A549 (cell line): ENCODE data around the gene IRX4. TPM values are rescaled to one million over a fixed set of nuclear protein-coding genes. Genes with fewer than 3 reads are reported as not detected.

ENCODE experiments used
- ATAC-seq, 2 experiments: fragments of 200-7000 bp in 1 of 2; fragments of >200 bp in 1 of 2; cut with Nextera tagmentation in 1 of 2; cut with Tn5 transposase in 1 of 2; 3 replicates each; pipeline versions ENCODE4 v1.8.0 to v1.9.1; 2018 to 2020; ENCODE audit warnings: mild to moderate bottlenecking in 1 of 2, moderate library complexity in 1 of 2
- CTCF ChIA-PET: fragments of 300-600 bp; sonication (Branson Sonifier 250); formaldehyde crosslinking; extraction: SDS; loops from one replicate; lab custom pipeline; 2021; ENCODE audit warnings: antibody characterized with exemption, inconsistent platforms; lab: Yijun Ruan, JAX
- POLR2A ChIA-PET: fragments of 350-600 bp; formaldehyde crosslinking; extraction: SDS; loops from one replicate; lab custom pipeline; 2021; ENCODE audit warnings: antibody characterized with exemption, inconsistent platforms; lab: Yijun Ruan, JAX
- DNase-seq, 2 experiments: peaks; one replicate each; pipeline versions ENCODE4 v3.0.0 to v3.0.0-alpha.2; 2011 to 2016; ENCODE audit warnings: low read depth in 1 of 2, low spot score in 1 of 2
- FAIRE-seq: peaks from 2 replicates; lab custom pipeline; 2011; peaks lifted over from hg19 to GRCh38; lab: Jason Lieb, UNC
- H3K27ac ChIP-seq, 2 experiments: fragments of >200 bp; sonication (Bioruptor Twin); formaldehyde crosslinking; 3 replicates each; pipeline ENCODE4 v1.5.1; 2016 to 2017
- H3K4me1 ChIP-seq: fragments of >200 bp; sonication (Bioruptor Twin); formaldehyde crosslinking; 3 replicates; pipeline ENCODE4 v1.6.1; 2016
- H3K4me2 ChIP-seq: fragments of >200 bp; sonication (Bioruptor Twin); formaldehyde crosslinking; 3 replicates; pipeline ENCODE4 v1.6.1; 2016
- H3K4me3 ChIP-seq: fragments of >200 bp; sonication (Bioruptor Twin); formaldehyde crosslinking; 3 replicates; pipeline ENCODE4 v1.5.1; 2016
- H3K9me3 ChIP-seq: fragments of >200 bp; sonication (Bioruptor Twin); formaldehyde crosslinking; 3 replicates; pipeline ENCODE4 v1.6.1; 2016
- BHLHE40 ChIP-seq: IDR thresholded peaks from 2 replicates; pipeline ENCODE4 v1.6.1; 2012; ENCODE audit warnings: low read depth, low read length, inconsistent platforms
- CBX2 ChIP-seq: fragments of 200-600 bp; sonication (generic); IDR thresholded peaks from 2 replicates; pipeline ENCODE4 v1.6.1; 2016; ENCODE audit warnings: low read depth, mild to moderate bottlenecking, borderline replicate concordance
- CEBPB ChIP-seq, 2 experiments: fragments of >200 bp in 1 of 2; sonication (Bioruptor Twin) in 1 of 2; formaldehyde crosslinking in 1 of 2; IDR thresholded peaks; 2 replicates each; pipeline ENCODE4 v1.6.1; 2012 to 2016
- ESRRA ChIP-seq: fragments of 150-350 bp; IDR thresholded peaks from 2 replicates; pipeline ENCODE4 v1.6.1; 2014; ENCODE audit warnings: mild to moderate bottlenecking, low read length, borderline replicate concordance
- FOSB ChIP-seq: fragments of 250-450 bp; sonication (Bioruptor Pico); IDR thresholded peaks from 2 replicates; pipeline ENCODE4 v1.5.0; 2020; ENCODE audit warnings: mild to moderate bottlenecking, moderate library complexity
- MAZ ChIP-seq: fragments of 150-350 bp; IDR thresholded peaks from 2 replicates; pipeline ENCODE4 v1.6.1; 2014; ENCODE audit warnings: antibody characterized with exemption, low read depth, low read length, borderline replicate concordance
- PHF8 ChIP-seq: fragments of 200-600 bp; sonication (generic); IDR thresholded peaks from 2 replicates; pipeline ENCODE4 v1.6.1; 2016; ENCODE audit warnings: low read depth, mild to moderate bottlenecking, antibody characterized with exemption, moderate library complexity, borderline replicate concordance
- RCOR1 ChIP-seq: fragments of 150-350 bp; IDR thresholded peaks from 2 replicates; pipeline ENCODE4 v1.6.1; 2014; ENCODE audit warnings: antibody characterized with exemption, low read length, low read depth
- RFX5 ChIP-seq: fragments of 450-650 bp; IDR thresholded peaks from 2 replicates; pipeline ENCODE4 v1.7.1; 2014; ENCODE audit warnings: antibody characterized with exemption, mild to moderate bottlenecking, moderate library complexity
- SREBF2 ChIP-seq: fragments of 450-650 bp; IDR thresholded peaks from 2 replicates; pipeline ENCODE4 v1.6.1; 2014; ENCODE audit warnings: mild to moderate bottlenecking, moderate library complexity
- TFCP2L1 ChIP-seq: fragments of 250-450 bp; sonication (Bioruptor Pico); IDR thresholded peaks from 2 replicates; pipeline ENCODE4 v1.5.0; 2021; ENCODE audit warnings: mild to moderate bottlenecking
- ZC3H11A ChIP-seq: fragments of 450-650 bp; IDR thresholded peaks from 2 replicates; pipeline ENCODE4 v1.6.1; 2014; ENCODE audit warnings: antibody characterized with exemption, mild to moderate bottlenecking
- ZSCAN20 ChIP-seq: fragments of 250-450 bp; sonication (Bioruptor Pico); IDR thresholded peaks from 2 replicates; pipeline ENCODE4 v1.8.0; 2022; ENCODE audit warnings: mild to moderate bottlenecking, moderate library complexity
- WGBS: methylation state at CpG from one replicate; pipeline ENCODE4 v1.1.6; 2017; ENCODE audit errors: missing lambda C conversion rate; 5-methylcytosine and 5-hydroxymethylcytosine counted together
- polyA plus RNA-seq, 4 experiments: library from polyadenylated mRNA; depleted of rRNA in 3 of 4; stranded (reverse); fragments of >200 nt; fragmentation: RNase III in 1 of 4; extraction: RNeasy Plus Mini Kit Qiagen cat#74134 plus additional on column Dnase treatment in 1 of 4; gene quantifications; 2 replicates in 3 of 4; 3 replicates in 1 of 4; pipeline ENCODE4 v1.2.3, GENCODE V29; 2011 to 2017
- TF ChIP-seq, protein P1 (sequence below): fragments of 200-600 bp; sonication (generic); IDR thresholded peaks from 2 replicates; pipeline ENCODE4 v1.6.1; 2016; ENCODE audit warnings: antibody characterized with exemption, mild to moderate bottlenecking, moderate library complexity
- TF ChIP-seq, protein P2 (sequence below): IDR thresholded peaks from 2 replicates; pipeline ENCODE4 v1.6.1; 2012
- TF ChIP-seq, protein P3 (sequence below): fragments of >200 bp; sonication (Bioruptor Twin); formaldehyde crosslinking; IDR thresholded peaks from 2 replicates; pipeline ENCODE4 v1.6.1; 2016

Gene IRX4
- polyA plus RNA-seq, 2 of the 4 experiments (the other 2 are of a cell fraction) = 0.04 to 0.06 TPM

DNA sequence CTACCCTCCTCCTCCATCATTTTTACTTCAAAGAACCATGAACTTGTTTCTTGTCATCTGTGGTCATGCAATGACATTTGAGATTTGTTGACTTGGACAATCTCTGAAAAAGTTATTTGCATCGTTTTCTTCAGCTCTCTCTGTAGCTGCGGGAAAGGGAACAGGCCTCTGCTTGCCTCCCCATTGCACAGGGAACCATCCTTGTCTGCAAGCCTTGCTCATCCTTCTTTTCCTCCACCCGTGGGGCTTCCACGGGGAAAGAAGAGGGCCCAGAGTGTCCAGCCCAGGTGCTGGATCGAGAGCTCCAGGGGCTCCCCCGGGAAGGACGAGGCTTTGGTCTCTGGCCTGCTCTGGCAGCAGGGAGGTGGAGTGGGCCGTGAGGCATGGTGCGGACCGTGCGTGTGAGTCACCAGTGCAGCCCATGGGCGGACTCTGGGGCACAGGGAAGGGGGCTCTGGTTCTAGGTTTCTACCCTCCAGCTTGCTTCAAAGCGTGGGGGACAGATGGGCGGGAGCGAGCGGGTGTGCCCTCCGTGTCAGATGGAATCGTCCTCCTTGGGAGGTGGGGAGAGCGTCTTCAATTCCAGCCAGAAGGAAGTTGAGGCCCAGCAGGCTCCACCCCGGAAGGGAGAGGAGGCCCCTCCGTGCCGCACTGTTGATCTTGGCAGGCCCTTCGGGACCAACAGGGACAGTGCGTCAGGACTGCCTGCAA is 6.0 kb upstream of the IRX4 start (continued):
- TF ChIP-seq, protein P1, sequence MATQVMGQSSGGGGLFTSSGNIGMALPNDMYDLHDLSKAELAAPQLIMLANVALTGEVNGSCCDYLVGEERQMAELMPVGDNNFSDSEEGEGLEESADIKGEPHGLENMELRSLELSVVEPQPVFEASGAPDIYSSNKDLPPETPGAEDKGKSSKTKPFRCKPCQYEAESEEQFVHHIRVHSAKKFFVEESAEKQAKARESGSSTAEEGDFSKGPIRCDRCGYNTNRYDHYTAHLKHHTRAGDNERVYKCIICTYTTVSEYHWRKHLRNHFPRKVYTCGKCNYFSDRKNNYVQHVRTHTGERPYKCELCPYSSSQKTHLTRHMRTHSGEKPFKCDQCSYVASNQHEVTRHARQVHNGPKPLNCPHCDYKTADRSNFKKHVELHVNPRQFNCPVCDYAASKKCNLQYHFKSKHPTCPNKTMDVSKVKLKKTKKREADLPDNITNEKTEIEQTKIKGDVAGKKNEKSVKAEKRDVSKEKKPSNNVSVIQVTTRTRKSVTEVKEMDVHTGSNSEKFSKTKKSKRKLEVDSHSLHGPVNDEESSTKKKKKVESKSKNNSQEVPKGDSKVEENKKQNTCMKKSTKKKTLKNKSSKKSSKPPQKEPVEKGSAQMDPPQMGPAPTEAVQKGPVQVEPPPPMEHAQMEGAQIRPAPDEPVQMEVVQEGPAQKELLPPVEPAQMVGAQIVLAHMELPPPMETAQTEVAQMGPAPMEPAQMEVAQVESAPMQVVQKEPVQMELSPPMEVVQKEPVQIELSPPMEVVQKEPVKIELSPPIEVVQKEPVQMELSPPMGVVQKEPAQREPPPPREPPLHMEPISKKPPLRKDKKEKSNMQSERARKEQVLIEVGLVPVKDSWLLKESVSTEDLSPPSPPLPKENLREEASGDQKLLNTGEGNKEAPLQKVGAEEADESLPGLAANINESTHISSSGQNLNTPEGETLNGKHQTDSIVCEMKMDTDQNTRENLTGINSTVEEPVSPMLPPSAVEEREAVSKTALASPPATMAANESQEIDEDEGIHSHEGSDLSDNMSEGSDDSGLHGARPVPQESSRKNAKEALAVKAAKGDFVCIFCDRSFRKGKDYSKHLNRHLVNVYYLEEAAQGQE = no peak
- TF ChIP-seq CEBPB (IDR thresholded peaks at IDR 0.05) = no peak
- no peak for TF ChIP-seq RCOR1
- TF ChIP-seq PHF8 = no peak
- no peak for TF ChIP-seq ESRRA

DNA sequence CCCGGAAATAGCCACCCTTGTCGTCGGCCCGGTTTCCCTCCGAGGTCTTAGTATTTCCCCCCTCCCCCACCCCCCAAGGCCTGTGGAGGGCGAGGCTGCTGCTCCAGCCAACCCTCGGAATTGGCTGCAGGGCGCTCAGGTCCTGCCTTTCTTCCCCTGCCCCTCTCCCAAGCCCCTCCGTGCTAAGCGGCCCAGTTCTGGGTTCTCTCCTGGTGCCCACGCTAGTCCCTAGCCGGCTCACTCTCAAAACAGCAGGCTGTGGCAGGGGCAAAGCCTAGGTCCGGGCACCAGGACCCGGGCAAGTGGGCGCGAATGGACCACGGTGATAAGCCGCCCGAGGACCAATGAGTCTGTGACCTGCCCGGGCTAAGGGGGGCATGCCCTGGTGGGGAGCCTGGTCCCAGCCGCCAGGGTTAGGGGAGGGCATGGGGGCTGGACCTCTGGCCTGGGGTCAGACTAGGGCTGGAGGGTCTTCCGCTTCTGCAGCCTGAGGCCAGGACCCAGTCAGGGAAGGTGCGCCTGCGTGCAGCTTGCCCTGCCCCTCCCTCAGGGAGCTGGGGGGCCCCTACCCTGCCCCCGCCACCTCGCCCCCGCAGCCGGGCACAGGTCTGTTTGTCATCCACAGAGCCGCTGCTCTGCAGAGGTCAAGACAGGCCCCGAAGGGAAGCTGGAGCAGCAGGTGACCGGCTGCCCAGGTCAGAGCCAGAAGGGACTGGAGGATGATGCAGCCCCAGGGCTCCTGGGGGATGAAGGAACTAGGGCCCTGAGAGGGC is 5.0 kb upstream of the IRX4 start:
- TF ChIP-seq FOSB = no peak
- TF ChIP-seq, protein P2, sequence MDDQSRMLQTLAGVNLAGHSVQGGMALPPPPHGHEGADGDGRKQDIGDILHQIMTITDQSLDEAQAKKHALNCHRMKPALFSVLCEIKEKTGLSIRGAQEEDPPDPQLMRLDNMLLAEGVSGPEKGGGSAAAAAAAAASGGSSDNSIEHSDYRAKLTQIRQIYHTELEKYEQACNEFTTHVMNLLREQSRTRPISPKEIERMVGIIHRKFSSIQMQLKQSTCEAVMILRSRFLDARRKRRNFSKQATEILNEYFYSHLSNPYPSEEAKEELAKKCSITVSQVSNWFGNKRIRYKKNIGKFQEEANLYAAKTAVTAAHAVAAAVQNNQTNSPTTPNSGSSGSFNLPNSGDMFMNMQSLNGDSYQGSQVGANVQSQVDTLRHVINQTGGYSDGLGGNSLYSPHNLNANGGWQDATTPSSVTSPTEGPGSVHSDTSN = no peak
- TF ChIP-seq, protein P1 = no peak
- TF ChIP-seq MAZ = no peak
- TF ChIP-seq TFCP2L1 (CRISPR knock-in tag) = no peak
- TF ChIP-seq PHF8 = no peak
- no peak for TF ChIP-seq BHLHE40
- TF ChIP-seq, protein P3, sequence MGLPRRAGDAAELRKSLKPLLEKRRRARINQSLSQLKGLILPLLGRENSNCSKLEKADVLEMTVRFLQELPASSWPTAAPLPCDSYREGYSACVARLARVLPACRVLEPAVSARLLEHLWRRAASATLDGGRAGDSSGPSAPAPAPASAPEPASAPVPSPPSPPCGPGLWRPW = no peak
- TF ChIP-seq SREBF2 = no peak
- no peak for TF ChIP-seq ZC3H11A
- TF ChIP-seq ZSCAN20 (CRISPR knock-in tag) = no peak
- TF ChIP-seq CBX2 = no peak
- TF ChIP-seq RFX5 = no peak
- Histone ChIP-seq H3K9me3 (no peaks in the 10 kb centered on the region), H3K4me3 (no peak overlapping the region), H3K27ac (no peak overlapping the region), H3K4me2 (peak overlapping the region; percentile 74; the same call in 2 of the 3 replicates), H3K4me1 (peaks cover 17% of the 10 kb centered on the region; the same call in 2 of the 3 replicates)
- WGBS = 54% methylated on average over 9 of the region's 31 CpGs
- ATAC-seq = no peak
- FAIRE-seq = no peak
- ChIA-PET POLR2A (no interaction called here), CTCF (no interaction called here)
- no peak for DNase-seq
